Measurements from ENCODE around the gene METTL23.
A peak's percentile ranks its signal among the peaks of the same experiment; 100 is the strongest.

The METTL23 gene

GRCh38 chr17:76726776-76727718 lies at the start of gene METTL23:
Gene METTL23 (plus strand): TSS chr17:76726839. CDS start chr17:76729711, 2,872 bp downstream.
- intact Hi-C loops (cut with DNase I): loop anchor here (1.0 to 5.0 kb wide), 2 partner anchors 10 to 55 kb away; partner anchors contain the start of gene SRSF2
- DNase-seq: peak in 8 of 10 donors; percentile 47 to 88 (median 66)

- peak in 2 of 10 donors; percentile 18 to 32 for DNase-seq
- intact Hi-C loops (cut with DNase I): no loop called here
Observed at GRCh38 chr17:76677406-76677805, 49.2 kb upstream of the METTL23 start.

- DNase-seq: peak in 2 of 10 donors; percentile 42 to 47
- intact Hi-C loops (cut with DNase I): no loop called here
Observed at GRCh38 chr17:76678330-76678729, 48.3 kb upstream of the METTL23 start.

GRCh38 chr17:76679239-76679638 lies 47.4 kb upstream of the METTL23 start:
- no peak for DNase-seq
- intact Hi-C loops (cut with DNase I): no loop called here

- intact Hi-C loops (cut with DNase I): no loop called here
- peak; percentile 49 to 95 (median 75) for DNase-seq
Observed at GRCh38 chr17:76681222-76682137, 45.2 kb upstream of the METTL23 start.

DNA sequence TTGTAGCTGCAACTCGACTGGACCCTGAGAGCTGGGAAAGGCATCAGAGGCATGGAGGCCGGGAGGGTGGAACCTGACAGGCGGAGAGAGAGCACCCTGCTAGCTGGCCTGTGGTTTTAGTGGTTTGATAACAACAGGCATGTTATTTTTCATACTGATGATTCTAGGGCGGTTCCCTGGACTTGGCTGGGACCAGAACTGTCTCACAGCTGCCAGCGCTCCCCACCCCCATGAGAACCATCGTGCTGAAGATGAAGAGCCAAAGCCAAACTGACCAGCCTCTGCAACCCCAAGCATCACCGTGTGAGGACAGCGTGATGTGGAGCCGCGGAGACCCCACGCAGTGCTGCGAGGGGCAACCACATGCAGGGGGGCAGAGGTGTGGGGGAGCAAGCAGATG lies 44.3 kb upstream of the METTL23 start:
- DNase-seq: peak in 2 of 10 donors; percentile 21 to 48

GRCh38 chr17:76683011-76683755 lies 43.5 kb upstream of the METTL23 start:
- DNase-seq: peak in 2 of 10 donors; percentile 4 to 45
- intact Hi-C loops (cut with DNase I): no loop called here

More for the DNA sequence above, 44.3 kb upstream of the METTL23 start:
- intact Hi-C loops (cut with DNase I): no loop called here

DNA sequence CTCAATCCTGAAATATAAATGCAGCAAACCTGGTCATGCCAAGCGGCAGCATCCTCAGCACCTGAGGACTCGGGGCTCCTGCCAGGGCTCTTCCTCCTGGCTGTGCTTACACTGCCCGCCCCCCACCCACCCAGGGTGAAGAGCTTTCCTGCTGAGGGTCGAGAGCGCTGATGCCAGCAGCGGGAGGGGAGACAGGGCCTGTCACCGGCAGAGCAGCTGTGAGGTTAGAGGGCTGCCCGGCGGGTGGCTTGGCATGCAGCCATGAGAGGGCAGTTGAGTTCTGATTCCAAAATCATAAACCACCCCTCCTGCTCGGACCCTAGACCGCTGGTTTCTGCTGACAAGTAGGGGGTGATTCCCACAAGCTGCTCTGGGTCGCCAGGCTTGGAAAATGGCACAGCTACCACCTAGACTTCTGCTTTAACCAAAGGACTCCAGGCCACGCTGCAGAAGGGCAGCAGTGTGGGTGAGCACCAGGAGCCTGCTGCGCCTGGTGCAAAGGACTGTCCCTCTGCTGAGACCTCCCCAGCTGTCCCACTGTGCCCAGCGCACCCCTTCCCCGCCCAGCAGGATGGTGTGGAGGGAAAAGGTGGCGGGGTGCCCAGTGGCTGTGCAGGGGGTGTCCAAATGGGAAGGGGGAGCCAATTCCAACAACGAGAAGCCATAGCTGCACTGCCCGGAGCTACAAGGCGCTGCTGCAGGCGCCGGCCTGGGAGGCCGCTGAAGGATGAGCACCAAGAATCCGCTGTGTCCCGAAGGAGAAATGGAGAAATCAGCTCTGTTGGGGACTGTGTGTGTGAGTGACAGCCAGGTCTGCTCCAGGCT lies 42.5 kb upstream of the METTL23 start:
- intact Hi-C loops (cut with DNase I): no loop called here
- peak in 2 of 10 donors; percentile 15 to 61 for DNase-seq

DNA sequence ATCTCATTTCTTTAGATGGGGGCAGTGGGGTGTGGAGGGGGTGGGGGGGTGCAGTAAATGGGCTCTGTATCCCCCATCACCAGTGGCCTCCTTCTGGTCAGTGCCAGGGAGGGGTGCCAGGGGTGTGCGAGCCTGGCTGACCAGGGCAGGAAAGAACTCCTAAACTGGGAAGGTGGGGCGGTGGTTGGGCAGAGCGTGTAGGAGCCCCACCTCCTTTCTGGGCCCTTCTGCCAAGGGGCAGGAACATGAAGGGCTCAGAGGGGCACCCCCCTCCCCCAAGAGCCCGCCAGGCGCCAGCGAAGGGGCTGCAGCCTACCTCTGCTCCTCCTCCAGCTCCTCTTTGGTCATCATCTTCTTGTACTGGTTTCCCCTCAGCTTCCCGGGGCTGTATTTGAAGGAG lies 41.9 kb upstream of the METTL23 start:
- intact Hi-C loops (cut with DNase I): no loop called here
- peak in 2 of 10 donors; percentile 14 to 19 for DNase-seq

DNA sequence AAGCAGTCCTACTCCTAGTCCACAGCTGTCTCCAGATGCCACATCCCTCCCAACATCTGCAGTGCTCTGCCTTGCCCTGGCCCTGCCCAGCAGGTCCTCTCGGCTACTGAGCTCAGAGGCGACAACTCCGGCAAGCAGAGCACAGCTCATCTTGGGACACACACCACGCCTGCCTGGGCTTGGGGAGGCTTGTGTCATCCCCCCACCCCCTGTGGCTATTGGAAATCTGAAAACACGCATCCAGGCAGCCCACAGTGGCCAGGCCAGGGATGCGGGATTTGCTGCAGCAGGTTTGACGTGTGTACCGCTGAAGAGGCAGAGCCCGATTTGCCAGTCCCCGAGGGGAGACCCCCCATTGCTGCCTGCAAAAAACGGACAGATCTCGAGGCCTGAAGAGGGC lies 41.3 kb upstream of the METTL23 start:
- DNase-seq: peak in 1 of 10 donors; percentile 37
- intact Hi-C loops (cut with DNase I): no loop called here

- DNase-seq: peak in 1 of 10 donors; percentile 41
- intact Hi-C loops (cut with DNase I): no loop called here
Observed at GRCh38 chr17:76685846-76686245, 40.8 kb upstream of the METTL23 start.

DNA sequence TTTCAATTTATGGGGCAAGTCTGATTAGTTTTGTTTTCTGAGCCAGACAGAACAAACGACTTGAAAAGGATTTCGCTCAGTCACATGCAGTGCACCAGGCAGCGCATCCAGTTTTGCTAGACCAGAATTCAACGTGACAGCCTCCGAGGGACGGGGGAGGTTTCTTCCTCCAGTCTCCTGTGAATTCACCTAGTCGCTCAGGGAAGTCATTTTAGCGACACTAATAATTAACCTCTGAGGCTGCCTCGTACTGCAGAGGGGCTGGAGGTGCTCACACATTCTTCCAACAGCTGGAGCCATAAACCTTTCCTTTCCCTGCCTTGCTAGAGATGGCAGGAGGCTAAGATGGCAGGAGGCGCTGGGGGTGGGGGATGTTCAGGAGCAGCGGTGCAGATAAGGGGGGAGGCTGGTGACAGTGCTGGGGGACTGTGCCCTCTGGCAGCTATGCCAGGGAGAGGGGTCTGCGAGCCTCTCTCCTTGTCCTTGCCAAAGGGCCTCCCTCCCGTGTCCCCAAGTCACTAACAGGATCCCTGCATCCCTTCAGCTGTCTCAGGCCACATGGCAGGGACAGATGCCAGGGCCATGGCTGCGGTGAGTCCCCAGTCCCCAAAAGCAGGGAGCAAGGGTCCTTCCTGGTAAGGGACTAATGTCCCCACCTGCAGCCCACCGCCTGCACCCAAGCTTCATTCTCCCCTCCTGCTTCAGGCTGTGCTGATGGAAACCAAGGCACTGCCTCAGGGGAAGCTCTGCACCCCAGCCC lies 39.9 kb upstream of the METTL23 start:
- DNase-seq: peak in 1 of 10 donors; percentile 71
- intact Hi-C loops (cut with DNase I): no loop called here

- peak in 1 of 10 donors; percentile 68 for DNase-seq
- intact Hi-C loops (cut with DNase I): no loop called here
Observed at GRCh38 chr17:76687298-76688164, 39.1 kb upstream of the METTL23 start.

DNA sequence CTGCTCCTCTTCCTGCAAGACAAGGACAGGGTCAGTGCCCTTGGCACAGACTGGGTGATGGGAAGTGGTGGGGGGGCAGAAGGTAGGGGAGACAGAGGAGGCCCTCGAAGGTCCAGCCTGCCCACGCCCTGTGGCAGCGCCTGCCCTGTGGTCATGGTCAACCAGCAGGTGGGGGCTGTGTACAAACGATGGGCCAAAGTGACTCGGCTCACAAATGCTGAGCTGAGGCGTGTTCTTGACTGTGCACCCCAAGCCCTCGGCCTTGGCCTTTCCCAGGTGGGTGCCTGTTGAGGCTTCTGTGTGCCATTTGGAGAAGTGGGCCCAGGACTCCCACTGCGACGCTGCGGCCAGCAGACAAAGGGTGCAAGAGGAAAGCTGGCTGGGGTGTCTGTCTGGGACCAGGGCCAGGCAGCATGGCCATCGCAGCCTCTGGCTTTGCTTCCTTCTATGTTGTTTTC lies 38.4 kb upstream of the METTL23 start:
- DNase-seq: peak in 1 of 10 donors; percentile 62
- intact Hi-C loops (cut with DNase I): no loop called here

GRCh38 chr17:76689859-76690258 lies 36.8 kb upstream of the METTL23 start:
- intact Hi-C loops (cut with DNase I): no loop called here
- peak in 2 of 10 donors; percentile 17 to 64 for DNase-seq

GRCh38 chr17:76690596-76691280 lies 35.9 kb upstream of the METTL23 start:
- intact Hi-C loops (cut with DNase I): no loop called here
- DNase-seq: peak in 2 of 10 donors; percentile 32 to 41

Measured in posterior cingulate gyrus (tissue), 11 donors.